ENCODE measurements around the gene CARMIL1. TPM values are rescaled to one million over a fixed set of nuclear protein-coding genes. Genes with fewer than 3 reads are reported as not detected.

The CARMIL1 gene
- total RNA-seq, 1 experiment from 2014 or later = 23.6 TPM

DNA sequence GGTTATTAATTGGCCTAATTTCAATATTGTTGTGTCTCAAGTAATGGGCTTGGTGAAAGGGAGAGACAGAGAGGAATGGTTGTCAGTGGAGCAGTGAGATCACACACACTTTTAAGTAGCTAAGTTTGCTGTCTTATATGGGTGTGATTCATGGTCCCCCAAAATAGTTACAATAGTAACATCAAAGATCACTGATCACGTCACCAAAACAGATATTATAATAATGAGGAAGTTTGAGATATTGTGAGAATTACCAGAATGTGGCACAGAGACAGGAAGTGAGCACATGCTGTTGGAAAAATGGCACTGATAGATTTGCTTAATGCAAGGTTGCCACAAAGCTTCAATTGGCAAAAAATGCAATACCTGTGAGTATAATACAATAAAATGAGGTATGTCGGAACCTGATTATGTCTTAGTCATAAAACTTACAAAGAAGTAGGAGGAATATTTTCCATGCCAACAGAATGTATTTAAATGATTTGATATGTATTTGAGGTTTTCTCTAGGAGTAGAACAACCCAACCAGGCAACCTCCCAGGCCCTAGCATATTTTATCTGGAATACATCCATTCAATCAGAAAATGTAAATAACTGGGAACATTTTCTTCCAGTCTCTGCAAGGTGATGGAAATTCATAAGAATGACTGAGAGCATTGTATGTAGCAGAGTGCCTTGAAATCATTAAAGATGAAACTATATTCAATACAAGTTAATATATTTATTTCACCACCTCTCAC lies 167.8 kb downstream of the CARMIL1 start:
- no CpG with 5 or more reads among the region's 2 CpGs for WGBS (ENCODE audit: extremely low coverage, insufficient read length, low lambda C conversion rate)

More for the DNA sequence above, 167.8 kb downstream of the CARMIL1 start:
- Histone ChIP-seq H2BK5ac (ENCODE audit: insufficient read length, low read length) (no peak overlapping the region), H2AK5ac (ENCODE audit: insufficient read length, low read length) (no peak overlapping the region), H3K23ac (ENCODE audit: insufficient read length, low read depth, low read length) (no peak overlapping the region), H3K4me2 (ENCODE audit: insufficient read depth, insufficient read length, low read length) (no peak overlapping the region), H4K8ac (replicated peaks; ENCODE audit: insufficient read length, low read depth, low read length) (no peak overlapping the region), H3K9ac (ENCODE audit: extremely low read depth, insufficient read length, low read length) (no peak overlapping the region), H3K9me3 (ENCODE audit: control insufficient read depth, low read depth, low read length) (no peaks in the 10 kb centered on the region), H4K20me1 (ENCODE audit: control insufficient read depth, insufficient read depth, insufficient read length) (no peaks in the 10 kb centered on the region), H4K5ac (ENCODE audit: insufficient read length, low read depth, low read length) (no peak overlapping the region), H3K4me1 (ENCODE audit: insufficient read depth, low read length) (peaks cover 5% of the 10 kb centered on the region; the same call in 1 of the 2 replicates), H3T11ph (ENCODE audit: low read length) (no peak overlapping the region), H2BK12ac (ENCODE audit: insufficient read length, low read depth, low read length) (no peak overlapping the region), H3K27me3 (ENCODE audit: insufficient read depth, low read length) (no peaks in the 10 kb centered on the region), H3K79me2 (ENCODE audit: insufficient read depth, low read length) (no peaks in the 10 kb centered on the region), H4K91ac (ENCODE audit: insufficient read length, low read depth, low read length) (no peak overlapping the region), H3K56ac (ENCODE audit: insufficient read length, low read depth, low read length) (no peak overlapping the region), H2BK15ac (ENCODE audit: low read depth, low read length) (no peak overlapping the region), H3K23me2 (ENCODE audit: insufficient read length, low read depth, low read length, poor library complexity, severe bottlenecking) (no peaks in the 10 kb centered on the region), H3K14ac (ENCODE audit: insufficient read depth, low read length) (no peak overlapping the region), H3K4ac (ENCODE audit: low read depth, low read length) (no peak overlapping the region), H2AFZ (ENCODE audit: low read length) (no peak overlapping the region), H2BK20ac (ENCODE audit: low read depth, low read length, poor library complexity, severe bottlenecking) (no peak overlapping the region), H3K27ac (ENCODE audit: insufficient read length, low read depth, low read length) (no peak overlapping the region), H3K79me1 (ENCODE audit: insufficient read depth, low read depth, low read length, poor library complexity, severe bottlenecking) (no peaks in the 10 kb centered on the region), H2BK120ac (ENCODE audit: low read depth, low read length, poor library complexity, severe bottlenecking) (no peak overlapping the region), H3K18ac (ENCODE audit: insufficient read length, low read depth, low read length) (no peak overlapping the region)
- Mint-ChIP-seq H3K4me1 (peaks cover 39 to 43% of the 10 kb centered on the region in 2 experiments), H3K27ac (peak overlapping the region in 1 of 3 experiments; percentile 27; a peak in 1 of 7 replicates), H3K27me3 (ENCODE audit: low read depth) (no peaks in the 10 kb centered on the region), H3K36me3 (ENCODE audit: insufficient read depth in 1 of 3, low read depth in 3 of 3) (peaks cover 22 to 32% (median 24%) of the 10 kb centered on the region in 3 experiments), H3K4me3 (no peak overlapping the region), H3K9me3 (peaks cover 13 to 21% of the 10 kb centered on the region in 2 experiments)
- DNase-seq = no peak
- TF ChIP-seq, protein P1, sequence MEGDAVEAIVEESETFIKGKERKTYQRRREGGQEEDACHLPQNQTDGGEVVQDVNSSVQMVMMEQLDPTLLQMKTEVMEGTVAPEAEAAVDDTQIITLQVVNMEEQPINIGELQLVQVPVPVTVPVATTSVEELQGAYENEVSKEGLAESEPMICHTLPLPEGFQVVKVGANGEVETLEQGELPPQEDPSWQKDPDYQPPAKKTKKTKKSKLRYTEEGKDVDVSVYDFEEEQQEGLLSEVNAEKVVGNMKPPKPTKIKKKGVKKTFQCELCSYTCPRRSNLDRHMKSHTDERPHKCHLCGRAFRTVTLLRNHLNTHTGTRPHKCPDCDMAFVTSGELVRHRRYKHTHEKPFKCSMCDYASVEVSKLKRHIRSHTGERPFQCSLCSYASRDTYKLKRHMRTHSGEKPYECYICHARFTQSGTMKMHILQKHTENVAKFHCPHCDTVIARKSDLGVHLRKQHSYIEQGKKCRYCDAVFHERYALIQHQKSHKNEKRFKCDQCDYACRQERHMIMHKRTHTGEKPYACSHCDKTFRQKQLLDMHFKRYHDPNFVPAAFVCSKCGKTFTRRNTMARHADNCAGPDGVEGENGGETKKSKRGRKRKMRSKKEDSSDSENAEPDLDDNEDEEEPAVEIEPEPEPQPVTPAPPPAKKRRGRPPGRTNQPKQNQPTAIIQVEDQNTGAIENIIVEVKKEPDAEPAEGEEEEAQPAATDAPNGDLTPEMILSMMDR (conservative IDR thresholded peaks at IDR 0.05) = no peak

All from H9 (cell line).